Hindlimb muscle (tissue), 1 donor: ENCODE results near the gene ZP1. TPM values are rescaled to one million over a fixed set of nuclear protein-coding genes. Genes with fewer than 3 reads are reported as not detected.

Experiments
- DNase-seq: peaks from one replicate; pipeline ENCODE4 v3.0.0-alpha.2; 2013
- polyA plus RNA-seq: library from polyadenylated mRNA; unstranded; fragments of 120-200 nt; gene quantifications from one replicate; pipeline ENCODE4 v1.2.1, GENCODE V29; 2013; ENCODE audit not compliant: insufficient read length

ZP1 gene
- polyA plus RNA-seq, 1 donor, result 0.36 TPM

GRCh38 chr11:60910281-60910687 lies 42.9 kb downstream of the ZP1 start:
- no peak for DNase-seq

- DNase-seq, result no peak
Measured at GRCh38 chr11:60910711-60911380, 43.5 kb downstream of the ZP1 start.

- no peak for DNase-seq
Measured at GRCh38 chr11:60912223-60912850, 45.0 kb downstream of the ZP1 start.

DNA sequence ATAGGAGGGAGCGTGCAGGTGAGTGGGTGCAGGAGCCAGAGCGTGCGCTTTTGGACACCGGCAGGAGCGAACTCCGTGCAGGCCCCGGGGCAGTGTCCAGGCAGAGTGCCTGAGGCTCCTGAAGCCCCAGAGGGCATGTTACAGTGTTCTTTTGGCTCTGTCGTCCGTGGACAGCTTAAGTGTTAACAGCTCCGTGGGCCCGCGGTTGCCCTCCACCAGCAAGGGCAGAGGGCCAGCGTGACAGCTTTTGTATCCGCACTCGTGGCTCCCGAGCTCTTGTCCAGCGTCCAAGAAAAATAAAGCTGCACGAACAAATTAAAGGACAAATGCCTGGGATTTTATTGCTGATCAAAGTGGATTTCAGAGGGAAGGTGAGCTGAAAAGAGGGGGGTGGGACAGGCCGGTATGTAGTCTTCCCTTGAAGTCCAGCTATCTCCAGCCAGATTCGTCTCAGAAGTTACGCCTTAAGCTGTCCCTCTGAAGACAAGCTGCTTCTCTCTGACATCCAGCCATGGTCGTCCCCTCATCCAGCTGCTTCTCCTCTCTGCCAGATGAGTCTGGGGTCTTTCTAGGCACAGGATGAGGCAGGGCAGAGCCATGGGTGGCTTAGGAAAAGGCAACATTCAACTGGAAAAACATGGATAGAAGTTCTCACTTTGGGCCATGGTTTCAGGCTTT lies 45.6 kb downstream of the ZP1 start:
- no peak for DNase-seq

DNA sequence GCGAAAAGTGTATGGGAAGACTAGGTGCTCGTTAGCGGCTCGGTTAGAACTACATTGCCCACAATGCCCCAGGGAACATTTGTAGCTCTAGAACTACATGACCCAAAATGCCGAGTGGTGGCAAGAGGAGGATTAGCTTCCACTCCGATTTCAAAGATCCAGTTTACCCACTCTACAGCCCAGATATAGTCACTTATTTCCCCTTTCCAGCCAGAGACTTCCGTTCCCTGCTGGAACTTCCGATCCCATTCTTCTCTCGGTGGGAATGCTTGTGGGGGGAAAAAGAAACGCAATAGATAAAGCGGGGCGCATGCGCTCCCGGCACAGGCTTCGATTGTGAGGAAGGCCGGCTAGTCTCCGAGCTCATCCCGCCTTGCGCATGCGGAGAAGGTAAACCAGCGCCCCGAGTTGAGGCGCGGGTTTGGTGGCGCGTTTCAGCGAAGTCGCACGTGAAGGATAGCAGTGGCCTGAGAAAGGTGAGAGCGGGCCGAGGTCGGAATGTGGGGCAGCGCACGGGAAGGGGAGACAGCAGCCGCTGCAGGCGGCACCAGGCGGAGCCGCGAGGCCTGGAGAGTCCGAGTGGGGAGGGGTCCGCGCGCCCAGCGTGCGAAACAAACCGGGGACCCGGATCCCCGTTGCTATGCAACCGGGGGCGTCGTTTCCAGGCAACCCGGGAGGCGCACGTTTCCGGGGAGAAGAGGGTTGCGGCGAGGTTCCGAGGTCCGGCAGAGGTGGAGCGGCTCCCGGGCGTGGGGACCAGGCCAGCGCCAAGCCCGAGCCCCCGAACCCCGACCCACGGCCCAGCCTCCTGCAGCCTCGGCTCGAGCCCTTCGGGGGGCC lies 46.7 kb downstream of the ZP1 start, which contains the start of gene TMEM109:
TSS of gene TMEM109 (plus strand) at position 366 of the 840 bp plus-strand sequence. CDS start 5,536 bp downstream, outside the sequence.
- peak; percentile 92 for DNase-seq

- no peak for DNase-seq
Measured at GRCh38 chr11:60914633-60915247, 47.4 kb downstream of the ZP1 start.

DNA sequence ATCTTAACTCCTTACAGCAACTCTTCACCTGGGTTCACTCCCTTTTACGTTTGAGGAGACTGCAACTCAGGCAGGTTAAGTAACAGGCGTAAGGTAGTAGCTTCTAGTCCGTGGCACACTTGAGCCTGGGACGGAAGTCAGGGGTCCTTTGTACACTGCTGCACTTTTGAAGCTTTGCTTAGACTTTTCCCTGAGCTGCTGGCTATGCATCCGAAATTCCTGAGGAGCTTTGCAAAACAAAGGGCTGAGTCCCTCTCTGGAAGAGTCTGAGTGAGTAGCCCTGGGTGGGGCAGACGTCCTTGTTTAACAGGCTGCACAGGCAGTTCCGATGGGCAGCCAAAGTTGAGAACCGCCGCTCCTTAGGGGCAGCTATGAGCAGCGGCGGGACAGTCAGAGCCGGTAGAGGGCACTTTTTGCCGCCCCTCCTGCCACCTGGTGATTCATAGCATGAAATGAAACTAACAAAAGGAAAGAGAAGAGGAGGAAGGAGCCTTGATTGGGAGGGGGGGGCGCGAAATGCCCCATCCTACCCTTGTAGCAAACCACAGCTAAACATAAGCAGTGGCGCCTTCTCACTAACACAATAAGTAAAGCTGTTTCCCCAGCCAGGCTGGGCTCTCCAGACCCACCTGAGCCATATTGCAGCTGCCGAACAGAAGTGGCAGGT lies 48.0 kb downstream of the ZP1 start:
- no peak for DNase-seq

DNA sequence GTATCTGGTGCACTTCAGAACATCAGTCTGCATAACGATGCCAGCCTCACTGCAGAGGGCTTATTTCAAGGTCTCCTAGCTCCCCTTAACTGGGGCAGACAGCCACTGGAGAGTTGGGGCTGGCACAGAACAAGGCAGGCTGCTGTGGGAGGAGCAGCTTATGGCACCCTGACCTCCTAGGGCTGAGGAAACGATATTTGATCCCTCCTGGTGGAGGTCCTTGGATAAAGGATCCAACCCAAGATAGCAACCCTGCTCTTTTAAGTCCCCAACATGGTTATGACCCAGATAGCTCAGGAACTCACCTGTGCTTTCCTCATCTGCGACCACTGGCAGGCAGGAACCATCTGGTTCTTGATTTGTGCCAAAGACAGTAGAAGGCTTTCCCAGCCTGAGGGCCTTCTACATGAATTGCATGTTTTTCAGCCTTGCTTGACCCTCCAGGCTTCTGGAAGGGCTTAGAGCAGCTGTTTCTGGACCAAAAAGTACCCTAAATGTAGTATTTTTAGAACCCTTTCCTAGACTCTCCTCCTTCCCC lies 49.4 kb downstream of the ZP1 start:
- DNase-seq, result no peak

DNA sequence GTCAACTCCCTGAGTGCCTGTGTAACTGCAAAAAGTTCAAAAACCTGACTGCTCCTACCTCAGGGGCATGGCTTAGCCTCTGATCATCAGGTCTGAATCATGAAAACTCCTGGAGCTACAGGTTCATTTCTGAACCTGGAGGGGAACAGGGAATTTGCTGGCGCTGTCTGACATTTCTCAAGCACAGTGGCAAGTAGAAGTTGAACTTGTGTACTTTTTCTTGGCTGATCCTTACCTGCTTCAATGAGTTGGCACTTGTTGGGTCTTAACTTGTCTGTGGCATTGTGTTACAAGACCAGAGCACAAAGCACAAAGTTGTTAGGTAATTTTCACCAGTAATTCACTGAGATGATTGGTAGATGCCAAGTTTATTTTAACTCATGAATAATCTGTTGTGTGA lies 49.9 kb downstream of the ZP1 start:
- no peak for DNase-seq

DNA sequence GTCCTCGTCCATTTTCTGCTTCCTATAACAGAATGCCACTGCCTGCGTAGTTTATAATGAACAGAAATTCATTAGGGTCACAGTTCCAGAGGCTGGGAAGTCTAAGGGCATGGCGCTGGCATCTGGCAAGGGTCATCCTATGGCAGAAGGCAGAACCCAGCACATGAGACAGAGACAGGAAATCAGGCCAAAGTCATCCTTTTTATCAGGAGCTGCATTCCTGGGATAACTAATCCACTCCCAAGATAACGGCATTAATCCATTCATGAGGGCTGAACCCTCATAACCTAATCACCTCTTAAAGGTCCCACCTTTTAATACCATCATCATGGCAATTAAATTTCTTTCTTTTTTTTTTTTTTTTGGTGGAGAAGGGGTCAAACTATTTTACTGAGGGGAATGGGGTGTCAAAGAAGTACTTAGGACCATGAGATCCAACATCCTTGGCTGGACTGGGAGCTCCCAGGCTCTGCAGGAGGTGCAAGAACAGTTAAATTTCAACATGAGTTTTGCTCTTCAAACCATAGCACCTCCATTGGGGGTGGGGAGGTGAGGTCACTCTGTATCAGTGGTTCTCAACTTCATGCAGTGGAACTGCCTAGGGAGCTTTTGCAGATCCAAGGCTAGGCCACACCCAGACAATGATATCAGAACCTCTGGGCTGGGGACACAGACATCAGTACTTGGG lies 51.1 kb downstream of the ZP1 start:
- no peak for DNase-seq

DNA sequence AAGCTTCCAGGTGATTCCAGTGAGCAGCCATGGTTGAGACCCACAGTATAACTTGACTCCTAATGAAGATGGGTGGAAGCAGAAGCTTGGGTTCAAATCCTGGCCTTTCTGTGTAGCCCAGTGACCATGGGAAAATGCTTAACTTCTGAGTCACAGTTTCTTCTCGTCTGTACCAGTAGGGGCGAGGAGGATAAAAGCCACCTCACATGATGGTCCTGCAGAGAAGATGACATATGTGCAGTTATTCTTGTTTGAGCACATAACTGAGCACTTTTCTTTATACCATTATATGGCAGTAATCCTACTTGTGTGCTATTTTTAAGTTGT lies 51.6 kb downstream of the ZP1 start:
- DNase-seq, result no peak

DNA sequence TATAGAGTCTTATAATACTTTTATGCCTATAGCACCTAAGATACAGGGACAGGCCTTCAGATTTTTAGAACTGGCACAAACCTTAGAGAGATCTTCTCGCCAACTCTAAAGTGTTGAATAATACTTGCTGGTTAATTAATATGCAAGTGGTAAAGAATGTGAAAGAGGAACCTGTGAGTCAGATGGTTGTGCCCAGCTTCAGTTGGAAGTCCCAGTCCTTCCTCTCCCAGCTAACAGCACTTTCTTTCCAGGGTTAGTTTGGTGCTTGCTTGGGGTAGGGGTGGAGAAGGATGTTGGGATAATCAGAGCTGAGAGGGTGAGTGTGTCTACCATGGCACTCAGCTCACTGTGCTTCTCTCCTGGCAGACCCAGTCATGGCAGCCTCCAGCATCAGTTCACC lies 52.0 kb downstream of the ZP1 start:
- no peak for DNase-seq

DNA sequence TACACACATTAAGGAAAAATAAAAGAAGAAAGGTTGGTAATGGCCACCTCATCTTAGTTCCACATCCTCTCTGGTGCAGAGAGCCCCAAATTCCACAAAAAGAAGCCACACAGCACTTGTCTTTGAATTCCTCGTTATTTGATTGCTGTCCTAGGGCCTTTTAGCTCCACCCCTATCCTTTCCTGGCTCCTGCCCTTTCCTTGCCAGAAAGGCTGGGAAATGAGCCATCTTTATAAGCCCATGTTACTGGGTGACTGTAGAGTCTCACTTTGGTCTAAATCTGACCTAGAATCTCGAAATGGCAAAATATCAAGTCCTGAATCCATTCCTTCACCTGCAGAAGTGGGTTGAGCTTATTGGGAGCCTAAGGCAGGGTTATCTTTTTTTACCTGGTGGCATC lies 52.6 kb downstream of the ZP1 start:
- DNase-seq, result no peak

DNA sequence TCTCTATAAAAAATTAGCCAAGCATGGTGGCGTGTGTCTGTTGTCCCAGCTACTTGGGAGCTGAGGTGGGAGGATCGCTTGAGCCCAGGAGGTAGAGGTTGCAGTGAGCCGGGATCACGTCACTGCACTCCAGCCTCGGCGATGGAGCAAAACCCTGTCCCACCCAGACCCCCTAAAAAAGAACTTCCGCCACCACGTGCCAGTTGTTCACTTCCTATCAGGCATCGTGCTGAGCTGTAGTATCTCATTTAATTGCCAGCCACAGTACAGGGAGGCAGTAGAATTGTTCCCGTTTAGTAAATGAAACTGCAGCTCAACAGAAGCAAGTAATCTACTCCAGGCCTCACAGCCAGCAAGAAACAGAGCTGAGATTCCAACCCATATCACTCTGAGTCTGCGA lies 53.9 kb downstream of the ZP1 start:
- DNase-seq, result no peak

DNA sequence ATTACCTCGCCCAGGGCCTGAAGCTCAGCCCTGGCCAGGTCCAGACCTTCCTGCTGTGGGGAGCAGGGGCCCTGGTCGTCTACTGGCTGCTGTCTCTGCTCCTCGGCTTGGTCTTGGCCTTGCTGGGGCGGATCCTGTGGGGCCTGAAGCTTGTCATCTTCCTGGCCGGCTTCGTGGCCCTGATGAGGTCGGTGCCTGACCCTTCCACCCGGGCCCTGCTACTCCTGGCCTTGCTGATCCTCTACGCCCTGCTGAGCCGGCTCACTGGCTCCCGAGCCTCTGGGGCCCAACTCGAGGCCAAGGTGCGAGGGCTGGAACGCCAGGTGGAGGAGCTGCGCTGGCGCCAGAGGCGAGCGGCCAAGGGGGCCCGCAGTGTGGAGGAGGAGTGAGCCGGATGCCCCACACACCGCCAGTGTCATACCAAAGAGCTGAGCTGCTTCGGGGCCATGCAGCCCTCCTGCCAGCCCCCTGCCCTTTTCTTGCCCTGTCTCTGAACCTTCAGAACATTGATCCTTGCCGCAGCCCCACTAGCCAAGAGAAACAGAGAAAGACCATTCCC lies 54.5 kb downstream of the ZP1 start:
- no peak for DNase-seq

DNA sequence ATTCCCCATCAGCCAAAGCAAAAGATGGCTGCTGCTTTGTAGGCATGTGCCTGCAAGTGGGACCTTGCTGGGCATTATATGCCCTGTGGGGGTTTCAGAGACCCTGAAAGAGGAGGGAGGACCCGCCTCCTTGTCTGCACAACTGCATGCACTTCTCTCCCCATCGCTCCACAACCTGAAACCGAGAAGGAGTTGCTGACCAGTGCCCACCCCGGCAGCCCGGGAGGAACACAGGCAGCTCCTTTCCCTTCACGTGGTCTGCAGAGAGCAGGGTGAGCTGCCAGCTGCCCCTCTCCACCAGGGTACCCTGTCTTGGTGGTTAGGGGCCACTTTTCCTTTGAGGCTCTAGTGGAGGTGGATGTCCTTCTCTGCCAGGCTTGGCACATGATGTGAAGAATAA lies 55.6 kb downstream of the ZP1 start:
- no peak for DNase-seq

- no peak for DNase-seq
Measured at GRCh38 chr11:60923326-60923725, 56.0 kb downstream of the ZP1 start.

DNA sequence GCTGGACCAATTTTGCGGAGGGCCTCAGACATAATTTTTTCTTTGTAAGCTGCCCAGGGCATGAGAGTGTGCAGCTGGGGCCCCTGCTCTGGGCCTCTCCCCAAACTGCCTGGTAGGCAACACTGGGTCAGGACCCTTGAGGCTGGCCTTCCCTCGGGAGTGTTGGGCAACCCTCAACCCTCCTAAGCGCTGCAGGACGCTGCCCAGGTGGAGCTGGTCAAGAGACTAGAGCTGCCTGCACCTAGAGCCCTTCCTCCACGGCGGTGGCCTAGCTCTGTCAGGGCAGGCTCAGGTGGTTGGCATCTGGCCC lies 56.4 kb downstream of the ZP1 start:
- no peak for DNase-seq

DNA sequence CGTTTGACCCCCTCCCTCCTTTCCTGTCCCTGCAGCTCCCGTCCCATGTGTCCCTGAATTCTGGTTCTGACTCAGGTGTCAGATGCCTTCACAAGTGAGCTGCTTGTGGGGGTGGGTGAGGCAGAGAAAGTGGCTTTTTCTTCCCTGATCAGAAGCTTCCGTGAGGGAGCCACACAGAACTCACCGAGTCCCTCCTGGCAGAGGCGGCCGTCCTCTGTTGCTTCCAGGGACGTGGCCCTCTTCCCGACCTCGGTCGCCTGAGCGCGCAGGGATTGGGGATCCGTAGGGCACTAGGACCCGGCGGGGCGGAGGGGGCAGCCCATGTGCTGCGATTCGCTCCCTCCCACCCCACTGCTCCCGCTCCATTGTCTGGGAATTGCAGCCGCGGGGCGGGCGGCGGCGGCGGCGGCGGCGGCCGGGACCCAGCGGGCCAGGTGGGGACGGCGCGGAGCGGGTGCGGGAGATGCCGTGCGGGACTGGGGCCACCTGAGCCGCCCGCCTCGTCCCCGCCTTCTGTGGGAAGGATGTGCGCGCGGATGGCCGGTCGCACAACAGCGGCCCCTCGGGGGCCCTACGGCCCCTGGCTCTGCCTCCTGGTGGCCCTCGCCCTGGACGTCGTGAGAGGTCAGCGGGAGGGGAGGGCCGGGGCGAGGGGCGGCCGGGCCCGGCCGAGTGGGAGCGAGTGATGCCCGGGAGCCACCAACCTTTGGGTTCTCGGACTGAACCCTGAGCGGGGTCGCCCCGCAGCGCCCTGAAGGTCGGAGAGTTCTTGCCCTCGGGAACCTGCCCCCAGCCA lies 57.0 kb downstream of the ZP1 start, which contains the start of gene TMEM132A:
TSS of gene TMEM132A (plus strand) at position 351 of the 796 bp plus-strand sequence. CDS start at position 525, 174 bp downstream.
- peak; percentile 78 for DNase-seq
